Neural cell (in vitro differentiated cells): ENCODE measurements around the gene POU4F3. TPM values are rescaled to one million over a fixed set of nuclear protein-coding genes. Genes with fewer than 3 reads are reported as not detected.

Experiments
- H2AFZ ChIP-seq: fragments of 200-600, 300-800 bp; sonication (generic), shearing (Covaris generic); 2 replicates; pipeline ENCODE4 v1.6.0; 2014; ENCODE audit warnings: low read depth, mild to moderate bottlenecking, antibody characterized with exemption, low read length, moderate library complexity
- H3F3A ChIP-seq: fragments of 200-600 bp; shearing (Covaris generic); 2 replicates; pipeline ENCODE4 v1.6.1; 2016; ENCODE audit warnings: mild to moderate bottlenecking, moderate library complexity, mixed read lengths, antibody characterized with exemption, low read length; ENCODE audit not compliant: insufficient read depth, poor library complexity, severe bottlenecking
- H3K27ac ChIP-seq: fragments of 200-600, 300-800 bp; sonication (generic), shearing (Covaris generic); 2 replicates; pipeline ENCODE4 v1.5.1; 2014; ENCODE audit warnings: mild to moderate bottlenecking, low read length, moderate library complexity
- H3K27me3 ChIP-seq: fragments of 300-800, 200-600 bp; sonication (generic), shearing (Covaris generic); 2 replicates; pipeline ENCODE4 v1.6.0; 2014; ENCODE audit warnings: mild to moderate bottlenecking, low read depth, low read length, moderate library complexity; ENCODE audit not compliant: insufficient read depth
- H3K36me3 ChIP-seq: fragments of 300-800, 200-600 bp; sonication (generic), shearing (Covaris generic); 2 replicates; pipeline ENCODE4 v1.5.1; 2014; ENCODE audit warnings: mild to moderate bottlenecking, antibody characterized with exemption, low read length, moderate library complexity; ENCODE audit not compliant: insufficient read depth
- H3K4me2 ChIP-seq: fragments of 300-800, 200-600 bp; sonication (generic), shearing (Covaris generic); 2 replicates; pipeline ENCODE4 v1.6.0; 2014; ENCODE audit warnings: mild to moderate bottlenecking, low read length
- H3K4me3 ChIP-seq: fragments of 300-800, 200-600 bp; sonication (generic), shearing (Covaris generic); 2 replicates; pipeline ENCODE4 v1.5.1; 2014; ENCODE audit warnings: mild to moderate bottlenecking, low read length, moderate library complexity
- H3K79me2 ChIP-seq: fragments of 200-600 bp; shearing (Covaris generic); replicated peaks from 2 replicates; pipeline ENCODE4 v1.6.0; 2014; ENCODE audit warnings: mild to moderate bottlenecking, low read length, moderate library complexity; ENCODE audit not compliant: insufficient read depth
- H3K9ac ChIP-seq: fragments of 300-800, 200-600 bp; sonication (generic), shearing (Covaris generic); 2 replicates; pipeline ENCODE4 v1.6.1; 2016; ENCODE audit warnings: mild to moderate bottlenecking, low read length, mixed read lengths
- H3K9me2 ChIP-seq: fragments of 200-600 bp; shearing (Covaris generic); 2 replicates; pipeline ENCODE4 v1.6.1; 2016; ENCODE audit warnings: mild to moderate bottlenecking, low read length, mixed read lengths; ENCODE audit not compliant: insufficient read depth
- H3K9me3 ChIP-seq: fragments of 200-600, 300-800 bp; sonication (generic), shearing (Covaris generic); 2 replicates; pipeline ENCODE4 v1.6.1; 2016; ENCODE audit warnings: mild to moderate bottlenecking, mixed run types, low read length, moderate library complexity, mixed read lengths
- H4K20me1 ChIP-seq: fragments of 200-600 bp; shearing (Covaris generic); 2 replicates; pipeline ENCODE4 v1.6.1; 2016; ENCODE audit warnings: mild to moderate bottlenecking, mixed run types; ENCODE audit not compliant: insufficient read depth
- EP300 ChIP-seq: fragments of 450-650 bp; conservative IDR thresholded peaks from 2 replicates; pipeline ENCODE4 v1.6.1; 2014; ENCODE audit warnings: antibody characterized with exemption, mild to moderate bottlenecking, moderate library complexity; ENCODE audit not compliant: poor library complexity, severe bottlenecking
- EZH2 ChIP-seq: fragments of 200-600, 300-800 bp; shearing (Covaris generic), sonication (generic); IDR thresholded peaks from 2 replicates; pipeline ENCODE4 v1.6.1; 2014; ENCODE audit warnings: antibody characterized with exemption, low read length, borderline replicate concordance, mild to moderate bottlenecking; ENCODE audit not compliant: insufficient read depth, poor library complexity, severe bottlenecking
- MXI1 ChIP-seq: fragments of 450-650 bp; conservative IDR thresholded peaks from 2 replicates; pipeline ENCODE4 v1.6.1; 2014; ENCODE audit warnings: antibody characterized with exemption, mild to moderate bottlenecking; ENCODE audit not compliant: poor library complexity, severe bottlenecking
- POLR2AphosphoS5 ChIP-seq: IDR thresholded peaks from 2 replicates; pipeline ENCODE4 v1.6.1; 2012
- RAD21 ChIP-seq: fragments of 450-650 bp; conservative IDR thresholded peaks from 2 replicates; pipeline ENCODE4 v1.6.1; 2014; ENCODE audit warnings: antibody characterized with exemption, mild to moderate bottlenecking, moderate library complexity
- SMC3 ChIP-seq: fragments of 450-650 bp; conservative IDR thresholded peaks from 2 replicates; pipeline ENCODE4 v1.6.1; 2014; ENCODE audit warnings: antibody characterized with exemption, mild to moderate bottlenecking, moderate library complexity; ENCODE audit not compliant: poor library complexity
- TAF1 ChIP-seq: IDR thresholded peaks from 2 replicates; pipeline ENCODE4 v1.6.1; 2012; ENCODE audit warnings: low read depth
- polyA plus RNA-seq: library from polyadenylated mRNA; depleted of rRNA; stranded (reverse); fragments of >200 nt; gene quantifications from 2 replicates; pipeline ENCODE4 v1.2.3, GENCODE V29; 2014
- TF ChIP-seq, protein P1 (sequence below): fragments of 450-650 bp; IDR thresholded peaks from 2 replicates; pipeline ENCODE4 v1.5.1; 2014; ENCODE audit warnings: antibody characterized with exemption, mild to moderate bottlenecking, moderate library complexity; ENCODE audit not compliant: poor library complexity, severe bottlenecking
- TF ChIP-seq, protein P2 (sequence below): IDR thresholded peaks from 2 replicates; pipeline ENCODE4 v1.6.1; 2012; ENCODE audit warnings: borderline replicate concordance

POU4F3 gene
- polyA plus RNA-seq, 1 donor from 2014 or later, result 0.15 TPM

DNA sequence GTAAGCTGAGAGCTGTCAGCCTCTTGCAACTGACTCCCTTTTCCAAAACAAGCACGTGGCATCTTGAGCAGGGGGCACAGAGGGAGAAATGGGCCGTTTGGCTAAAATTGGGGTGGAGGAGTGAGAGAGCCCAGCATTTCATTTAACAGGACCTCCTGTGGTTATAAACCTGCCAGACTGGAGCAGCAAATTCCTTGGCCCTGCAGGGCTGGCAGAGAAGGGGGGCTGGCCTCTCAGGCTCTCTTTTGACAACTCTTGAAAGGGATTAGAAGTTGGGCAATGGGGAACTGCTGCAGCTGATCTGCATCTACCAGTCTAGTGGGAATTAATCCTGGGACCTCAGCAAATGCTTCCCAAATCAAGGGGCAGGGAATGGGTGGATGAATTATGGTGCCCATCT lies 7.2 kb upstream of the POU4F3 start:
- Histone ChIP-seq H2AFZ (no peak overlapping the region), H3K27me3 (peaks cover 40% of the 10 kb centered on the region), H3K4me3 (no peak overlapping the region)

DNA sequence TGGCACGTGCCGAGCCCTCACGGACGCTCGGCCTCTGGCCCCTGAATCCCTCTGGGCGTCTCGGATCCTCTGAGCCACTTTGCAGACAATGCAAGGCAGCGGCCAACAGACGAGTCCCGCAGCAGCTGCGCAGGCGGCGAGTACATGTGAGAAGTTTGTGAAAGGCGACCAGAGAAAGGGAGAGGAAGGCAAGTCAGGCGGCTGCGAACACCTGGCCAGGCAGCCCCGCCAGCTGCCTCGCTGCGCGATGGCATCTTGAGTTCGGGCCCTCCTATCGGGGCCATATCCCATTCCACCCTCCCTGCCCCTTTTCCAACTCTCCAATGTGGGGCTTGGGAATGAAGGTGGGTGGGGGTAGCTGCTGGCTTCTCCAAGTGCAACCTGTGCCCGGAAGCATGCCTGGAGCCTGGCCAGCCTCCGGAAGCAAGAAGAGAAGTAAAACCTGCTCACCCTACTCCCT lies 4.5 kb upstream of the POU4F3 start:
- Histone ChIP-seq H3K36me3 (no peaks in the 10 kb centered on the region), H3K4me2 (no peak overlapping the region), H3K4me3 (no peak overlapping the region), H3K27me3 (peaks cover 66% of the 10 kb centered on the region), H4K20me1 (no peaks in the 10 kb centered on the region), H3K27ac (no peak overlapping the region), H3K9me2 (no peaks in the 10 kb centered on the region), H3K9ac (no peak overlapping the region), H3K79me2 (no peaks in the 10 kb centered on the region), H3F3A (no peaks in the 10 kb centered on the region), H3K9me3 (no peaks in the 10 kb centered on the region), H2AFZ (no peak overlapping the region)
- TF ChIP-seq RAD21 (no peak), EP300 (no peak), SMC3 (no peak), TAF1 (no peak), EZH2 (no peak), POLR2AphosphoS5 (no peak), MXI1 (no peak)
- TF ChIP-seq, protein P1, sequence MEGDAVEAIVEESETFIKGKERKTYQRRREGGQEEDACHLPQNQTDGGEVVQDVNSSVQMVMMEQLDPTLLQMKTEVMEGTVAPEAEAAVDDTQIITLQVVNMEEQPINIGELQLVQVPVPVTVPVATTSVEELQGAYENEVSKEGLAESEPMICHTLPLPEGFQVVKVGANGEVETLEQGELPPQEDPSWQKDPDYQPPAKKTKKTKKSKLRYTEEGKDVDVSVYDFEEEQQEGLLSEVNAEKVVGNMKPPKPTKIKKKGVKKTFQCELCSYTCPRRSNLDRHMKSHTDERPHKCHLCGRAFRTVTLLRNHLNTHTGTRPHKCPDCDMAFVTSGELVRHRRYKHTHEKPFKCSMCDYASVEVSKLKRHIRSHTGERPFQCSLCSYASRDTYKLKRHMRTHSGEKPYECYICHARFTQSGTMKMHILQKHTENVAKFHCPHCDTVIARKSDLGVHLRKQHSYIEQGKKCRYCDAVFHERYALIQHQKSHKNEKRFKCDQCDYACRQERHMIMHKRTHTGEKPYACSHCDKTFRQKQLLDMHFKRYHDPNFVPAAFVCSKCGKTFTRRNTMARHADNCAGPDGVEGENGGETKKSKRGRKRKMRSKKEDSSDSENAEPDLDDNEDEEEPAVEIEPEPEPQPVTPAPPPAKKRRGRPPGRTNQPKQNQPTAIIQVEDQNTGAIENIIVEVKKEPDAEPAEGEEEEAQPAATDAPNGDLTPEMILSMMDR, result no peak
- TF ChIP-seq, protein P2, sequence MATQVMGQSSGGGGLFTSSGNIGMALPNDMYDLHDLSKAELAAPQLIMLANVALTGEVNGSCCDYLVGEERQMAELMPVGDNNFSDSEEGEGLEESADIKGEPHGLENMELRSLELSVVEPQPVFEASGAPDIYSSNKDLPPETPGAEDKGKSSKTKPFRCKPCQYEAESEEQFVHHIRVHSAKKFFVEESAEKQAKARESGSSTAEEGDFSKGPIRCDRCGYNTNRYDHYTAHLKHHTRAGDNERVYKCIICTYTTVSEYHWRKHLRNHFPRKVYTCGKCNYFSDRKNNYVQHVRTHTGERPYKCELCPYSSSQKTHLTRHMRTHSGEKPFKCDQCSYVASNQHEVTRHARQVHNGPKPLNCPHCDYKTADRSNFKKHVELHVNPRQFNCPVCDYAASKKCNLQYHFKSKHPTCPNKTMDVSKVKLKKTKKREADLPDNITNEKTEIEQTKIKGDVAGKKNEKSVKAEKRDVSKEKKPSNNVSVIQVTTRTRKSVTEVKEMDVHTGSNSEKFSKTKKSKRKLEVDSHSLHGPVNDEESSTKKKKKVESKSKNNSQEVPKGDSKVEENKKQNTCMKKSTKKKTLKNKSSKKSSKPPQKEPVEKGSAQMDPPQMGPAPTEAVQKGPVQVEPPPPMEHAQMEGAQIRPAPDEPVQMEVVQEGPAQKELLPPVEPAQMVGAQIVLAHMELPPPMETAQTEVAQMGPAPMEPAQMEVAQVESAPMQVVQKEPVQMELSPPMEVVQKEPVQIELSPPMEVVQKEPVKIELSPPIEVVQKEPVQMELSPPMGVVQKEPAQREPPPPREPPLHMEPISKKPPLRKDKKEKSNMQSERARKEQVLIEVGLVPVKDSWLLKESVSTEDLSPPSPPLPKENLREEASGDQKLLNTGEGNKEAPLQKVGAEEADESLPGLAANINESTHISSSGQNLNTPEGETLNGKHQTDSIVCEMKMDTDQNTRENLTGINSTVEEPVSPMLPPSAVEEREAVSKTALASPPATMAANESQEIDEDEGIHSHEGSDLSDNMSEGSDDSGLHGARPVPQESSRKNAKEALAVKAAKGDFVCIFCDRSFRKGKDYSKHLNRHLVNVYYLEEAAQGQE, result no peak

More for the DNA sequence above, 7.2 kb upstream of the POU4F3 start:
- Histone ChIP-seq H3K4me2 (no peak overlapping the region), H3K9ac (no peak overlapping the region), H3K9me2 (no peaks in the 10 kb centered on the region), H3K9me3 (no peaks in the 10 kb centered on the region), H3K27ac (no peak overlapping the region), H3F3A (no peaks in the 10 kb centered on the region), H4K20me1 (no peaks in the 10 kb centered on the region), H3K79me2 (no peaks in the 10 kb centered on the region), H3K36me3 (no peaks in the 10 kb centered on the region)
- TF ChIP-seq MXI1, result no peak
- no peak for TF ChIP-seq RAD21
- no peak for TF ChIP-seq POLR2AphosphoS5
- no peak for TF ChIP-seq EZH2
- TF ChIP-seq EP300, result no peak
- TF ChIP-seq TAF1, result no peak
- TF ChIP-seq, protein P1, result no peak
- TF ChIP-seq SMC3, result no peak
- TF ChIP-seq, protein P2, result no peak
